Endothelial cell of umbilical vein (primary cell): ENCODE results near the gene AGBL3.
A peak's percentile ranks its signal among the peaks of the same experiment; 100 is the strongest.

Experiments
- EZH2 ChIP-seq: IDR thresholded peaks from 2 replicates; pipeline ENCODE4 v1.6.1; 2012; ENCODE audit warnings: borderline replicate concordance, low read depth, mild to moderate bottlenecking, moderate library complexity, low read length, inconsistent platforms; ENCODE audit not compliant: severe bottlenecking
- FOS ChIP-seq: IDR thresholded peaks from 2 replicates; pipeline ENCODE4 v1.6.1; 2011; ENCODE audit warnings: mild to moderate bottlenecking, low read length, moderate library complexity, borderline replicate concordance; ENCODE audit not compliant: insufficient read depth
- GATA2 ChIP-seq: IDR thresholded peaks from 2 replicates; pipeline ENCODE4 v1.7.0; 2011; ENCODE audit warnings: low read depth, mild to moderate bottlenecking, moderate library complexity, mixed read lengths, low read length; ENCODE audit not compliant: insufficient read length, insufficient read depth
- POLR2A ChIP-seq: IDR thresholded peaks from 2 replicates; pipeline ENCODE4 v1.6.1; 2012; ENCODE audit warnings: low read depth, mild to moderate bottlenecking, control low read depth, low read length
- POLR2AphosphoS5 ChIP-seq: IDR thresholded peaks from 2 replicates; pipeline ENCODE4 v1.6.1; 2012; ENCODE audit warnings: low read depth, mild to moderate bottlenecking, control low read depth, low read length, moderate library complexity; ENCODE audit not compliant: insufficient read depth
- TF ChIP-seq, protein P1 (sequence below), 2 donors: IDR thresholded peaks; 1 replicate in 1 of 2; 2 replicates in 1 of 2; pipeline ENCODE4 v1.5.1; 2011; ENCODE audit warnings: low read length in 2 of 2, mild to moderate bottlenecking in 2 of 2, moderate library complexity in 2 of 2, control low read depth in 1 of 2, inconsistent platforms in 1 of 2, low read depth in 1 of 2; ENCODE audit not compliant: insufficient read depth in 1 of 2; ENCODE audit errors: extremely low read depth in 1 of 2
- TF ChIP-seq, protein P2 (sequence below): IDR thresholded peaks from 2 replicates; pipeline ENCODE4 v1.6.1; 2011; ENCODE audit not compliant: insufficient read depth, insufficient read length

DNA sequence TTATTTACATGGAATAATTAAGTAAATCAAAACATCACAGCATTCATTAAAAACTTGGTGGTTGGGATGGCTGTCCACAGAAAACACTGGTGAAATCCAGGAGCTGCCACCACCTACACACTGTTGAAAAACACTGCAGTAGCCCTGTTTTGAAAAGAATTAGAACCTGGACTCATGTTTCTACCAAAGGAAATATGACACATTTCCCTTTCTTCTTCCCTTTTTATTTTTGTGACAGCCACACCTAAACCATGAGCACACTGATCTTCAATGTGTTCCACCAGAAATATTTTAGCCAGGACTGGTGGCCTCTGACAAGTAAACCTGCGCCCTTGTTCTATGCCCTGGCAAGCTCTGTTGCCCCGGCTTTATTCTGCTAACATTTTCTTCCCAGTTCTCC lies 164.8 kb downstream of the AGBL3 start:
- TF ChIP-seq, protein P1, sequence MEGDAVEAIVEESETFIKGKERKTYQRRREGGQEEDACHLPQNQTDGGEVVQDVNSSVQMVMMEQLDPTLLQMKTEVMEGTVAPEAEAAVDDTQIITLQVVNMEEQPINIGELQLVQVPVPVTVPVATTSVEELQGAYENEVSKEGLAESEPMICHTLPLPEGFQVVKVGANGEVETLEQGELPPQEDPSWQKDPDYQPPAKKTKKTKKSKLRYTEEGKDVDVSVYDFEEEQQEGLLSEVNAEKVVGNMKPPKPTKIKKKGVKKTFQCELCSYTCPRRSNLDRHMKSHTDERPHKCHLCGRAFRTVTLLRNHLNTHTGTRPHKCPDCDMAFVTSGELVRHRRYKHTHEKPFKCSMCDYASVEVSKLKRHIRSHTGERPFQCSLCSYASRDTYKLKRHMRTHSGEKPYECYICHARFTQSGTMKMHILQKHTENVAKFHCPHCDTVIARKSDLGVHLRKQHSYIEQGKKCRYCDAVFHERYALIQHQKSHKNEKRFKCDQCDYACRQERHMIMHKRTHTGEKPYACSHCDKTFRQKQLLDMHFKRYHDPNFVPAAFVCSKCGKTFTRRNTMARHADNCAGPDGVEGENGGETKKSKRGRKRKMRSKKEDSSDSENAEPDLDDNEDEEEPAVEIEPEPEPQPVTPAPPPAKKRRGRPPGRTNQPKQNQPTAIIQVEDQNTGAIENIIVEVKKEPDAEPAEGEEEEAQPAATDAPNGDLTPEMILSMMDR (IDR thresholded peaks at IDR 0.05; ENCODE audit: extremely low read depth in 1 of 2, insufficient read depth in 1 of 2, low read depth in 1 of 2, low read length in 2 of 2) = no peak
- TF ChIP-seq GATA2 (no peak), EZH2 (no peak), POLR2AphosphoS5 (no peak), POLR2A (no peak), FOS (peak; percentile 36)
- TF ChIP-seq, protein P2, sequence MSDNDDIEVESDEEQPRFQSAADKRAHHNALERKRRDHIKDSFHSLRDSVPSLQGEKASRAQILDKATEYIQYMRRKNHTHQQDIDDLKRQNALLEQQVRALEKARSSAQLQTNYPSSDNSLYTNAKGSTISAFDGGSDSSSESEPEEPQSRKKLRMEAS = no peak
